Astrocyte (in vitro differentiated cells and primary cell): Measurements from ENCODE around the gene COPS3.

Experiments
- CTCF ChIP-seq: IDR thresholded peaks from 2 replicates; pipeline ENCODE4 v1.5.1; 2011; ENCODE audit warnings: low read depth, mild to moderate bottlenecking, inconsistent platforms, low read length, moderate library complexity; ENCODE audit not compliant: insufficient read depth
- EZH2 ChIP-seq: IDR thresholded peaks from 2 replicates; pipeline ENCODE4 v1.6.1; 2012; ENCODE audit warnings: mild to moderate bottlenecking, low read length, inconsistent platforms; ENCODE audit not compliant: insufficient read depth

GRCh38 chr17:17229416-17230384 lies 51.3 kb downstream of the COPS3 start:
- TF ChIP-seq CTCF (no peak), EZH2 (no peak)
